PC-3 (cell line): Measurements from ENCODE around the gene TSPYL4. TPM values are rescaled to one million over a fixed set of nuclear protein-coding genes. Genes with fewer than 3 reads are reported as not detected.

Experiments
- ATAC-seq: fragments of 200-7000 bp; cut with Tn5 transposase; 2 replicates; pipeline ENCODE4 v1.9.1; 2020; ENCODE audit warnings: mild to moderate bottlenecking, moderate library complexity
- BruUV-seq: library from RNA; stranded (reverse); fragments of 400-500 nt; replicated peaks from 2 replicates; lab custom pipeline; 2021; lab: Mats Ljungman, UMichigan
- CTCF ChIA-PET: fragments of 300-600 bp; sonication (Branson Sonifier 250); formaldehyde crosslinking; loops from one replicate; lab custom pipeline; 2022; ENCODE audit warnings: antibody characterized with exemption; lab: Charles Lee
- POLR2A ChIA-PET: fragments of 300-600 bp; sonication (Branson Sonifier 250); formaldehyde crosslinking; loops from one replicate; lab custom pipeline; 2022; ENCODE audit warnings: antibody characterized with exemption; ENCODE audit not compliant: unreplicated experiment; lab: Charles Lee
- DNase-seq: peaks from one replicate; pipeline ENCODE4 v3.0.0-alpha.2; 2015
- H2AFZ ChIP-seq: fragments of 300-600 bp; sonication (generic); 2 replicates; pipeline ENCODE4 v1.6.0; 2016; ENCODE audit warnings: antibody characterized with exemption, low read length
- H3F3A ChIP-seq: fragments of 300-600 bp; sonication (generic); one replicate; pipeline ENCODE4 v1.6.0; 2017; ENCODE audit warnings: antibody characterized with exemption, low read length, control low read depth, mild to moderate bottlenecking; ENCODE audit not compliant: unreplicated experiment
- H3K27ac ChIP-seq: fragments of 300-600 bp; sonication (generic); 2 replicates; pipeline ENCODE4 v1.5.1; 2016; ENCODE audit warnings: mild to moderate bottlenecking, low read length
- H3K27me3 ChIP-seq: fragments of 300-600 bp; sonication (generic); 2 replicates; pipeline ENCODE4 v1.6.1; 2016; ENCODE audit warnings: low read length, mixed read lengths
- H3K36me3 ChIP-seq: fragments of 300-600 bp; sonication (generic); 2 replicates; pipeline ENCODE4 v1.6.1; 2016; ENCODE audit warnings: low read depth, mixed run types, low read length, mixed read lengths
- H3K4me1 ChIP-seq: fragments of 300-600 bp; sonication (generic); 2 replicates; pipeline ENCODE4 v1.5.1; 2016; ENCODE audit warnings: low read length; ENCODE audit not compliant: insufficient read depth
- H3K4me2 ChIP-seq: fragments of 300-600 bp; sonication (generic); 2 replicates; pipeline ENCODE4 v1.6.0; 2016; ENCODE audit warnings: low read length
- H3K4me3 ChIP-seq: fragments of 300-600 bp; sonication (generic); 2 replicates; pipeline ENCODE4 v1.5.1; 2016; ENCODE audit warnings: mild to moderate bottlenecking, low read length, mixed read lengths
- H3K79me2 ChIP-seq: fragments of 300-600 bp; sonication (generic); 2 replicates; pipeline ENCODE4 v1.6.1; 2017; ENCODE audit warnings: low read length, mixed read lengths
- H3K9ac ChIP-seq: fragments of 300-600 bp; sonication (generic); 2 replicates; pipeline ENCODE4 v1.6.0; 2016; ENCODE audit warnings: mild to moderate bottlenecking, low read length
- H3K9me2 ChIP-seq: fragments of 300-600 bp; sonication (generic); replicated peaks from 2 replicates; pipeline ENCODE4 v1.6.1; 2016; ENCODE audit warnings: mixed run types, low read length, mixed read lengths
- H3K9me3 ChIP-seq: fragments of 300-600 bp; sonication (generic); 2 replicates; pipeline ENCODE4 v1.6.1; 2016; ENCODE audit warnings: low read length, mixed read lengths
- H4K20me1 ChIP-seq: fragments of 300-600 bp; sonication (generic); 2 replicates; pipeline ENCODE4 v1.6.1; 2016; ENCODE audit warnings: low read length, mixed read lengths
- EZH2 ChIP-seq: fragments of 300-600 bp; sonication (generic); IDR thresholded peaks from one replicate; pipeline ENCODE4 v1.6.1; 2017; ENCODE audit warnings: antibody characterized with exemption, mild to moderate bottlenecking, low read length; ENCODE audit not compliant: unreplicated experiment
- EZH2phosphoT487 ChIP-seq: fragments of 300-600 bp; sonication (generic); IDR thresholded peaks from 2 replicates; pipeline ENCODE4 v1.6.1; 2018; ENCODE audit warnings: mild to moderate bottlenecking, antibody characterized with exemption, low read length, borderline replicate concordance
- intact Hi-C: fragments of 100-400 bp; cut with micrococcal nuclease; formaldehyde crosslinking; loops from 2 replicates; pipeline ENCODE4 v1.9.0; 2023
- total RNA-seq: library from RNA; depleted of rRNA; stranded (reverse); fragments of >200 nt; gene quantifications from 2 replicates; pipeline ENCODE4 v1.2.3, GENCODE V29; 2014
- TF ChIP-seq, protein P1 (sequence below): fragments of 300-600 bp; sonication (generic); conservative IDR thresholded peaks from 2 replicates; pipeline ENCODE4 v1.5.1; 2017; ENCODE audit warnings: antibody characterized with exemption, low read depth, mild to moderate bottlenecking, low read length

Gene TSPYL4
- total RNA-seq, 1 experiment from 2014 or later, result 8.0 TPM

DNA sequence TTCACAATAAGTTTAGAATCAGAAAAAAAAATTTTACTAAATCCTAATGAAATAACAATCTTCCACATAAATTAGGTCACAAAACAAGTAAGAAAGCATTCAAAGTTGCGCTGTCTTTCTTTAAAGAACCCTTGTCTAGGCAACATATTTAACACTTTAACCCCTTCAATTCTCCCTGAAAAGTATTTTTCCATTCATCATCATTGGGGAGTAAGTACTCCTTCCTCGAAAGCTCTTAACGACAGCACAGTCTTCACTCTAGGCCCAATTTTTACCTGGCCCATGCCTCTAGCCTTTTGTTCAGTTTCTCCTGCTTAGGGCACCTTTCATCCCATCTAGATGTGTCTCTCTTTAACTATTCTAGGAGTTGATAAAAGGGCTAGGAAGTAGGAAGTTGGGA is 23.2 kb upstream of the TSPYL4 start:
- CTCF ChIA-PET, result interaction anchor here (1.4 kb wide), 1 partner anchor 9 kb away, joined by 6 read pairs; no protein-coding TSS in a partner anchor
- H3K4me3 ChIP-seq, result peak overlapping the region; percentile 99

DNA sequence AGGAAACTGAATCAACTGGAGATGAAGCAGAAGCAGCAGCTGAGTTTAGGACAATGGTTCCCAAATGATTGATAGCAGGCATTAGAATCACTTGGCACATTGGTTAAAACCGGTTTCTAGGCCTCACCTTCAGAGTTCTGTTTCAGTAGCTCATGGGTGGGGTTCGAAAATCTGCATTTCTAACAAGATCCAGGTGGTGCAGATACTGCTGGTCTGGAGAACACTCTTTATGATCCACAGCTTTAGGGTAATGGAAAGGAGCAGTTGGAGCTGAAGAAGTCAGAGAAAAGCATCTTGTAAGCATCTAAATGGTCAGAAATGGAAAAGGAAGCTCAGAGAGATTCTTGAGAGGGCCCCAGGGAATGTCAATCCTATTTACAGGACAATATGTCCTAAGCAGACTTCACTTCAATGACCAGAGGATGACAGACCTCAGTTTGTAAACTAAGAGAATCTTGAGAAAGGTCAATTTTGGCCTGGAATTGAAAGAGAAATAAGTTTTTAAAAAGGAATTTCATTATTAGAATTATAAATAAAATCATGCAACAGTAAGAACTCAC is 17.4 kb upstream of the TSPYL4 start:
- POLR2A ChIA-PET, result no interaction called here

More for the DNA sequence above, 23.2 kb upstream of the TSPYL4 start:
- TF ChIP-seq EZH2phosphoT487, result no peak
- TF ChIP-seq, protein P1, sequence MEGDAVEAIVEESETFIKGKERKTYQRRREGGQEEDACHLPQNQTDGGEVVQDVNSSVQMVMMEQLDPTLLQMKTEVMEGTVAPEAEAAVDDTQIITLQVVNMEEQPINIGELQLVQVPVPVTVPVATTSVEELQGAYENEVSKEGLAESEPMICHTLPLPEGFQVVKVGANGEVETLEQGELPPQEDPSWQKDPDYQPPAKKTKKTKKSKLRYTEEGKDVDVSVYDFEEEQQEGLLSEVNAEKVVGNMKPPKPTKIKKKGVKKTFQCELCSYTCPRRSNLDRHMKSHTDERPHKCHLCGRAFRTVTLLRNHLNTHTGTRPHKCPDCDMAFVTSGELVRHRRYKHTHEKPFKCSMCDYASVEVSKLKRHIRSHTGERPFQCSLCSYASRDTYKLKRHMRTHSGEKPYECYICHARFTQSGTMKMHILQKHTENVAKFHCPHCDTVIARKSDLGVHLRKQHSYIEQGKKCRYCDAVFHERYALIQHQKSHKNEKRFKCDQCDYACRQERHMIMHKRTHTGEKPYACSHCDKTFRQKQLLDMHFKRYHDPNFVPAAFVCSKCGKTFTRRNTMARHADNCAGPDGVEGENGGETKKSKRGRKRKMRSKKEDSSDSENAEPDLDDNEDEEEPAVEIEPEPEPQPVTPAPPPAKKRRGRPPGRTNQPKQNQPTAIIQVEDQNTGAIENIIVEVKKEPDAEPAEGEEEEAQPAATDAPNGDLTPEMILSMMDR, result no peak
- TF ChIP-seq EZH2, result no peak
- Histone ChIP-seq H3K36me3 (peaks cover 5% of the 10 kb centered on the region; the same call in 1 of the 2 replicates), H3K4me1 (peaks cover 9% of the 10 kb centered on the region), H2AFZ (no peak overlapping the region), H3K27me3 (no peaks in the 10 kb centered on the region), H3K27ac (no peak overlapping the region), H3K9me2 (no peaks in the 10 kb centered on the region), H3K79me2 (peaks cover 57% of the 10 kb centered on the region), H3K9ac (peak overlapping the region; percentile 94), H3F3A (no peaks in the 10 kb centered on the region), H4K20me1 (peaks cover 34% of the 10 kb centered on the region), H3K4me2 (peak overlapping the region; percentile 97), H3K9me3 (no peaks in the 10 kb centered on the region)
- intact Hi-C loops, result loop anchor here (5.0 kb wide), 1 partner anchor 60 kb away; no protein-coding TSS in a partner anchor
- ATAC-seq (no peak), DNase-seq (no peak)
- POLR2A ChIA-PET, result interaction anchor here (0.6 to 0.7 kb wide), 3 partner anchors 22 to 294 kb away, joined by 3 to 24 read pairs (median 6); partner anchors contain the start of gene RWDD1
- no TSS peak for BruUV-seq

More for the DNA sequence above, 17.4 kb upstream of the TSPYL4 start:
- no TSS peak for BruUV-seq
- Histone ChIP-seq H3K4me3 (no peak overlapping the region), H3K36me3 (peaks cover 5% of the 10 kb centered on the region; the same call in 1 of the 2 replicates), H2AFZ (no peak overlapping the region), H4K20me1 (peaks cover 8% of the 10 kb centered on the region), H3K4me1 (no peaks in the 10 kb centered on the region; the same call in 1 of the 2 replicates), H3K27me3 (no peaks in the 10 kb centered on the region), H3K9me2 (no peaks in the 10 kb centered on the region), H3F3A (no peaks in the 10 kb centered on the region), H3K9me3 (no peaks in the 10 kb centered on the region), H3K4me2 (no peak overlapping the region), H3K9ac (no peak overlapping the region), H3K27ac (no peak overlapping the region), H3K79me2 (peaks cover 23% of the 10 kb centered on the region)
- intact Hi-C loops, result no loop called here
- no peak for TF ChIP-seq EZH2phosphoT487
- no peak for TF ChIP-seq EZH2
- TF ChIP-seq, protein P1, result no peak
- ATAC-seq, result no peak
- CTCF ChIA-PET, result no interaction called here
- DNase-seq, result no peak
